Stimulated activated CD4-positive, alpha-beta T cell treated with anti-CD3 and anti-CD28 coated beads, Interleukin-4, amount 100 ng/mL, for 1 hour (primary cell): ENCODE data around the gene GPR160.

ENCODE experiments used
- DNase-seq: peaks from one replicate; pipeline ENCODE4 v3.0.0-alpha.2; 2020

GPR160 gene

DNA sequence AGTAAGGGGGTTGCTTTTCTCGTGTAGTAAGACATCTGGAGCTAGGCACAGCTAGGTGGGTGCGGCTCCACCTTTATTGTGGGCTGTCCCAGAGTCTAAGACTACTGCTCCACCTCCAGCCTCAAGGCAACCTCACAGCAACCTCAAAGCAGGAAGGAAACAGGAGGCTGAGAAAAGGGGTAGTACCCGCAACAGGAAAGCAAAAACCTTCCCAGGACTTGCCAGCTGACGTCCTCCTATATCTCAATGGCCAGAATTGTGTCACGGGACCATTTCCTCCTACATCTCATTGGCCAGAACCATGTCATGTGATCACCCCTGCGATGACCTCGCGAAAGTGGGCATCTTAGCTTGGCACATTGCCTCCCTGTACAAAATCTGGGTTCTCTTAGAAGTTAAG lies 4.3 kb upstream of the GPR160 start:
- peak; percentile 18 for DNase-seq

DNA sequence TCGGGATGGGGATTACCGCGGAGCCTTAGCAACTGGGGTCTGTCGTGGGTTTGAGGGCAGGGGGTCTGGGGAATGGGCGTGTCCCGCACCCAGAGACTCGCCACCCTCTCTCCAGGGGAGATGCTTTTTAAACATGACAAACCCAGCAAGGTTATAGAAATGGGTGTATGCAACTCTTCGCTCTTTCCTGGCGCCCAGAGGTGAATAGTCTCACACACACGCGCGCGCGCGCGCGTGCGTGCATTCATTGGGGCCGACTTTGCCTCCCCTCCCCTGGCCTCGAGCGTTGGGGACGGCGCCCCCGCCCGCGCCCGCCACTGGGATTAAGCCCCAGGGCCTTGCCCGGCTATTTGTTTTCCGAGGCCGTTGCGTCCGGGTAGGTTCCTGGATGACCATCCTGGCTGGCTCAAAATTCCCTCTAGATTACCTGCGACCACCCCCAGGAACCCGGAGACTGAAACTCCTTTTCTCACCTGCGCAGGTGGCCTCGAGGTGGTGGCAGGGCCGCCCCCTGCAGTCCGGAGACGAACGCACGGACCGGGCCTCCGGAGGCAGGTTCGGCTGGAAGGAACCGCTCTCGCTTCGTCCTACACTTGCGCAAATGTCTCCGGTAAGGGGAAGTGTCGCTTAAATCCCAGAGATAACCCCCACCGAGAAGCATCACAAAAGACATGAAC lies 777 bp downstream of the GPR160 start:
- DNase-seq, result peak; percentile 34

DNA sequence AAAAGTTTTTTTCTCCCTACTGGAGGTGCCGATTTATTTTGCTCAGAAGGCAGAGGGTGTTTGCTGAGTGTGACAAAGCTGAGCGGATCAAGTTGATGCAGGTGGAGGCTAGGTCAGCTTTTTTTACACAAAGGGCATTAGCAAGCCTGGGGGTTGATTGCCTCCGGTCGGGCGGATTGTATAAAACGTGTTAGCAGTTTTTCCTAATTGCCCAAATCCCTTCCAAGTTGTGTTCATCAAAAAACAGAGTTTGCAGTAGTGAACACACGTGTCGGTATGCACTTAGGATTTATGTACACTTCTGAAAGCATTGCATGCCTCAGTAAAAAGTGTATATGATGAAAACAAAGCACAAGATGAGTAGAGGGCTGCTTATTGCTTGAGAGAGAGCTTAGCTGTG lies 2.6 kb downstream of the GPR160 start:
- DNase-seq, result no peak

DNA sequence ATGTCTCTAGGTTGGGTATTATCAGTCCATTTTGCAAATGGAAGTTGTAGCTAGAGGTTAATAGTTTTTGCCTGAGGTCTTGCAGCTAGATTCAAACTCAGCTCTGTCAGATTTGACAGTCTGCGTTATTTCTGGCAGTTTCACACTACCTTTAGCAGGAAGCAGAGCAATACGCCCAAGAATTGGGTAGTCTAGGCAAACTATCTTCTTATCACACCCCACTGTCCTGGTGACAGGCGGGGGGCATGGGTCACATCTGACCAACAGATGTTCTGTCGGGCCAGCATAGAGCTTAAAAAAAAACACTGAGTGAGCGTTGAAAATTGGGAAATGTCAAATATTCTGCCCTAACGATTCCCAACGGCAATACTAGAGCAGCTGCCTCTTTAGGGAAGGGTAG lies 5.7 kb downstream of the GPR160 start:
- no peak for DNase-seq

DNA sequence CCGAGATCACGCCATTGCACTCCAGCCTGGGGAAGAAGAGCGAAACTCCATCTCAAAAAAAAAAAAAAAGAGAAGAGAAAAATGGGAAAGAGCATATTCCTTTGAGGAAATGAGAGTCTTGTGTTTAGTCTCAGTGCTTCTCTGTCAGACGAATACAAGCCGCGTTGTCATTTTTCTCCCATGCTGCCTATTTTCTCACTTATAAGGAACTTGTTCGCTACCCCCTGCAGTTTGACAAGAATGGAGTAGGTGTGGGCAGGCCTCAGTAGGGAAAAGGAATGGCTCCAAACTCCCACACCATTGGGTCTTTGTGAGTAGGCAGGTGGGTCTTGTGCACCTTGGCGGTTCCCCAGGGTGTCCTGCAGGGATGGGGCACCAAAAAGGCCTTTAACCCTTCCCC lies 6.5 kb downstream of the GPR160 start:
- DNase-seq, result no peak

DNA sequence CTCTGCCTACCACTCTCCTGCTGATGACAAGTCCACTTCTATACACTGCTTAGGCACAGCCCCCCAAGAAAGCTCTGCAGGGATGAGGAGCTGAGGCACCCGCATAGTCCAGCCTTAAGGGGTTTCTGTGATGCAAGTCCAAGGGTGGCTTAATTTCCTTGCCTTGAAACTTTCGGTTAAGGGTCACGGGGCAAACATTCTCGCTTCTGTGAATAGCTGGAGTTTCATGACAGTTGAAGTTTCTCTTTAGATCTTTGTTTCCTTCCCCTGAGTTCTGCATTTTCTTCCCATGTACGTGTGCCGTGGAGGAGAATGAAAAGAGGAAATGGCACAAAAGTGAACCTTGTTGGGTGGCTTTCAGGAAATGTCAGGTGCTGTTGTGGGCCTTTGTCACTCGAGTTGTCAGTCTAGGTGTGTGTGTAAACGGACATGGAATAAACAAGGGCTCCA lies 7.0 kb downstream of the GPR160 start:
- no peak for DNase-seq

DNA sequence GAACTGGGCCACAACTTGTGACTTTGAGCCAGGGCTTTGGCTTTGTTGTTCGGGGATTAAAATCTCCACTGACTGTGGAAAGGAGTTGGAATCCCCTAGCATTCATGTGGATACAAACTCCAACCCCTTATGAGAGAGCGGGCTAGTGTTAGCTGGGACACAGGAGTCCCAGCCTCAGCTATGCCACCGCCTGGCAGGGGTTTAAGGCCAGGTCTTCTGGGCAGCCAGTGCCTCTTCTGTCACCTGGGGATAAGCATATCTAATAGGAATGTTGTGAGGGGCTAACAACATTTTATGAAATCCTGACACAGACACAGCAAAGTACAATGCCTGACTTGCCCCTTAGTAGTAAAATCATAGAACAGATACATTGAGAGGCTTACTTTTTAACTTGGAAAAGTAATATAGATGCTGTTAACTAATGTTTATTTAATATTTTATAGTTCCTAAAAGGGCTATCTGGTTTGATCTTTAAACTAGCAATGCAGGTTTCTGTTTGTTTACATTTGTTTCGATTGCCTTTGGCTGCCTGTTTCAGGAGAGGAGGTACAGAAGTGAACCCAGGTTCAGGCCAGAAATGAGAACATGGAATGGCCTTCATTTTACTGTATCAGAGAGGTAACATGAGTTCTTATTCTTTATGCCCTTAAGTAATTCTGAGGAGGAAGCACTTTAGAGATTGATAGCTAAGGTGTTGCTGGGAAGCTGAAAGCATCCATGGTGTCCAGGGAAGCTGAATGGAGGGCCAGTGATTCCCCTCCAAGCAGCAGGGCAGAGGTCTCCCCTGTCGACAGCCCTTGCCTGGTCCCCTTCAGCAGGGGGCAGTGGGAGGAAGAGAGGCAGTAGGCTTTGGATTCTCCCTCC lies 8.7 kb downstream of the GPR160 start:
- no peak for DNase-seq

DNA sequence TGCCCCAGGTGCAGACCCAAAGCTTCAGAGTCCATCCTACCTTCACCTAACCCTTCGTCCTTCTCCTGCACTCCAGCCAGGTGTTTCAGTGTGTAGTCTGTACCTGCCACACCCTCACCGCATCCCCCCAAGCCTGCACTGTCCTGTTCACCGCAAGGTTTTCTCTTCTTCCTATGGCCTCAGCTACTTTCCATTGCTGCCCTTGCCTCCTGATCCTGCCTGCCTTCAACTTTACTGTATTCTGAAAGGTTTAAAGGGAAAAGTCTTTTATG lies 9.3 kb downstream of the GPR160 start:
- no peak for DNase-seq

DNA sequence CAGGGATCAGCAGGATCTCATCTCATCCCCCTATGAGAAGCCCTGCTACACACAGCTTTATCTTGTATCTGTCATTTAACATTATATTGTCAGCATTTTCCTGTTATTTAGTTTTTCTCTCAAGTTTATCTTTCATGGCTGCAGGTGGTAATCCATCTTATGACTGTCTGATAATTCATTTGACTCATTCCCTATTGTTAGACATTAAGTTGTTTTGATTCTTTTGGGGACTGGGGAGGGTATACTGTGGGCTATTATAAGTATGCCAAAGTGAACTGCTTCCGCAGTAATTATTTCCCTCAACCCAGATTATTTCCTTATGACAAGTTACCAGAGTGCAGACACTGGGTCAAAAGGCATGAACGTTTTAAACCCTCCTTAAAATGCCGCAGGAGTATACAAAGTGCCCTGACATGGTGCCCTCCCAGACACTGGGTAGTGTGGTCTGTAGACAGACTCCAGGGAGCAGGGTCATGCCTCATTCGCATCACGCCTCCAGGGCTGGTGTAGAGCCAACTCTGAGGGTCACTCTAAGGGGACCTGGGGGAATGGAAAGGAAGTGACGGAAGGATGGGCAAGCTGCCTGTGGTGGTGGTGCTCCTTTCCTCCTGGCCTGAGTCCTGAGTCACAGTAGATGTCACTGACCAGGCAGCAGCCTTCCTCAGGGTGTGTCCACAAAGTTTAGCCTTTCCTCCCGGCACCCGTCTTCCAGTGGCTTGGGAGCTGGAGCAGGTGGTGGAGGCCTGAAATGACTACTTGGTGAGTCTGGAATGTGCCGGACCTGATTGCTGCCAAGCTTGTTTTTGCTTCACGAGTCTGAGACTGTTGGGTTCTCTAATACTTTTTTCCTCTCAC lies 11.6 kb downstream of the GPR160 start:
- no peak for DNase-seq

DNA sequence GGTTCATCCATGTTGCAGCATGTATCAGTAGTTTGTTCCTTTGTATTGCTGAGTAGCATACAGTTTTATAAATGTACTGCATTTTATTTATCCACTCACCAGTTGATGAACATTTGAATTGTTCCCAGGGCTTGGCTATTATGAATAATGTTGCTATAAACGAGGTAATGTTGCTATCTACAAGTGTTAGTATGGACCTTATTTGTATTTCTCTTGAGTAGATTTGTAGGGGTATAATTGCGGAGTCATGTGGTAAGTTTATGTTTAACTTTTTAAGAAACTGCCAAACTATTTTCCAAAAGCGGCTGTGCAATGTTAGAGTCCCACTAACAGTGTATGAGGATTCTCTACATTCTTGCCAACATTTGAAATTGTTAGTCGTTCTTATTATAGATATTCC lies 13.0 kb downstream of the GPR160 start:
- no peak for DNase-seq

DNA sequence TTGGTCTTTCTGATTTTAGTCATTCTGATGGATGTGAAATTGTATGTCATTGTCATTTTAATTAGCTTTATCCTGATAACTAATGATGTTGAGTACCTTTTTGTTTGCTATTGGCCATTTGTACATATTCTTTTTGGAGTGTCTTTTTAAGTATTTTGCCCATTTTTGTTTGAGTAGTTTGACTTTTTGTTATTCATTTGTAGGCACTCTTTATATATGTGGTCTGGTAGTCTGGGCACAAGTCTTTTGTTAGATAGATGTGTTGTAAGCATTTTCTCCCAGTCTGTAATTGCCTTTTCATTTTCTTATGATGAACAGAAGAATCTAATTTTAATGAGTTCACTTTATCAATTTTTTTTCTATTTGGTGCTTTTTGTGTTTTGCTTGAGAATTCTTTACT lies 14.6 kb downstream of the GPR160 start:
- no peak for DNase-seq

DNA sequence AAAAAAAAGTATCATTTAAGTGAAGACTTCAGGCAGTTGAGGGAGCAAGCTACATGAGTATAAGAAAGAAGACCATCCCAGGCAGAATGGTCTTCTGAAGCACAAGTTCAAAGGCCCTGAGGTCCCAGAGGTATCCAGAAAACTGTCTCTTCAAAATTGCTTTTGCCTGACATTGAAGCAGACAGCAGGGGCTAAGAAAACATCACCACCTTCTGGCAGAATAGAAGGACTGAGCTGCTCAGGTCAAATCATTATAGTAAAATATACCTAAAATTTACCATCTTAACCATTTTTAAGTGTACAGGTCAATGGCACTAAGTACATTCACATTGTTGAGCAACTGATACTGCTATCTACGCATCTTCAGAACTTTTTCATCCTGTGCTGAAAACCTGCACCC lies 16.4 kb downstream of the GPR160 start:
- no peak for DNase-seq

DNA sequence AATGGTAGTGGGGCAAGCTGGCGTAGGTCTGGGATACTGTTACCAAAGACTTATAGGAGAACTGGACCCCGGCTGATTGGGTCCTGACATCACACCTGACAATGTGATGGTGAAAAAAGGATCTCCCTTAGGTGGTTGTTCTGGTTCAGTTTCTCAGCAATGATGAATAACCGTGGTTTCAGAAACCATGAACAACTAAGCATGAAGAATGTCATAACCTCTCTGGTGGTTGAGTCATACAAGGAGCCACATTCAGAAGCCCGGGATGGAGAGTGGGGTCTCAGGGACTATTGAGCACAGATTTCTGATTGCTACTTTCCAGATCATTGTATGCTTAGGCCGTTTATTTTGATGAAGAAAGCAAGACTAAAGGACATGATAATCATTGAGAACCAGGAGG lies 17.4 kb downstream of the GPR160 start:
- DNase-seq, result no peak

DNA sequence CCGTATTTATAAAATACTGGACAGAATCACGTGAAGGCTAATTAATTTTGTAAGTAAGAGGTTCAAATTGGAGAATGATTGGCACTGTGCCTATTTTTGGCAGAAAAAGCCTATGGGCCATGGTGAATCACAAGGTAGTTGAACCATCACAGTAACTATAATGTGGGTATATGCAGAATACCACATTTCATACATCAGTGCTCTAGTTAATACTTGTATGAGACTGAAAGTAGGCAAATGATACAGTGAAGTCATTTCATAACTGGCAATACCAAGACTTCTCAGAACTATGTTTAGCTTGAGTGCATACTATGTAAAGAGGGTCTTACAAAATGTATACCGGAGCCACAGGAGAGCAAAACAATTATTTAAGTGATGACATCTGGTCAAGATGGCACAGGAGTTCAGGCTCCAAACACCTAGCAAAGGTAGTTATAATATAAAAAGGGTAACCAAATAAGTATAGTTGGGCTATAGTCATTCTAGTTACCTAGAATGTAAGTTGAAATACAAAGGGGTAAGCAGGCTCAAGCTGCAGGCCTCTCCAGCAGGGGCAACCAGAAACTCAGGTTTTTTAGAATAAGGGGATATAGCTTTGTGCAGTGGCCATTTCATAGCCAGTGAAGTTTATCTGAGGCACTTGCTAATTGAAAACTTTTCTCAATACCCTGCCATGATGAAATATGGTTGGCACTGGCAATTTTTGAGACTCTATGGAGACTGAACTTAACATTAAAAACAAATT lies 19.1 kb downstream of the GPR160 start:
- no peak for DNase-seq

DNA sequence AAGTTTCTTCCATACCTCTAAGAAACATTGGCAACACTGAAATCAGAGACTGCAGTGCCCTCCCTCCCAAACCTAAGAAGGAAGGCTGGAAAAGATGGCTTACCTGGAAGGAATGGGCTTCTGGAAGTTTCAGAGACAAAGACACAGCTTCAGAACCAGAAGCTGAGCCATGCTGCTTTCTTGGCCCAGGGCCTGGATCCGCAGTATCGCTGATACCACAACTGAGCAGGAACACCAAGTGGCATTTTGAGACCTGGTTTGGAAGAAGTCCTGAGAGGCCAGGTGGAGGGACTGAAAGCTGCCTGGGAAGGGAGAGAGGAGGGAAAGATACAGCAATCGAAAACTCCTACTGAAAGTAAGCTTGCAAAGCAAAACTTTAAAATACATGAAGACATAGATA lies 19.8 kb downstream of the GPR160 start:
- DNase-seq, result no peak

DNA sequence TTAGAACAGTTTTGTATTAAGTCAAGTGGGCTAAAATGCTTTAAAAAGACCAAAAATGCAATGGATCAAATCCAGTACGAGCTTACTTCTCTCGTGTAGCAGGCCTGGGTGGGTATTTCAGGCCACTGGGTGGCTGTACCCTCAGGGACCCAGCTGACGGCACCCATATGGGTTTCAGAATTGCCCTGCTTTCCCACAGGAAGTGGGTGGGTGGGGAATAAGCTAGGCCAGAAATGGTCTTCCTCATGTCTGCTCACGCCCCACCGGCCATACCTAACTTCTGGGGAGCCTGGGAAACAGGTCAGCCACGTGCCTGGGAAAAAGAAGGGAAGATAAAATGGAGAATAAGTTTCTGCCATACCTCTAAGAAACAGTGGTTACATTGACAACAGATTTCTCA lies 20.3 kb downstream of the GPR160 start:
- DNase-seq, result no peak

DNA sequence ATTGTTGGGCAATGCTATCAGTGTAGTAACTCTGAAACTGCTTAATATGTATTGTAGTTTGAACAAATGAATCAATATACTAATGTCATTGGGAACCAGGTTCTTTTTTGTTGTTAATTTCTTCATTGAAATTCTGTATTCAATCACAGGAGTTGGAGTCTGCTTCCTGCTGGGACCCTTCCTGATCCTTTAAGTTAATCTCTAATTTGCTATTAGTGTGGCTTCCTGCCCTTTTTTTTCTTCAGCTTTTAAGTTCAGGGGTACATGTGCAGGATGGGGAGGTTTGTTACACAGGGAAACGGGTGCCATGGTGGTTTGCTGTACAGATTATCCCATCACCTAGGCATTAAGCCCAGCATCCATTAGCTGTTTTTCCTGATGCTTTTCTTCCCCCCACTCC lies 21.7 kb downstream of the GPR160 start:
- DNase-seq, result no peak

DNA sequence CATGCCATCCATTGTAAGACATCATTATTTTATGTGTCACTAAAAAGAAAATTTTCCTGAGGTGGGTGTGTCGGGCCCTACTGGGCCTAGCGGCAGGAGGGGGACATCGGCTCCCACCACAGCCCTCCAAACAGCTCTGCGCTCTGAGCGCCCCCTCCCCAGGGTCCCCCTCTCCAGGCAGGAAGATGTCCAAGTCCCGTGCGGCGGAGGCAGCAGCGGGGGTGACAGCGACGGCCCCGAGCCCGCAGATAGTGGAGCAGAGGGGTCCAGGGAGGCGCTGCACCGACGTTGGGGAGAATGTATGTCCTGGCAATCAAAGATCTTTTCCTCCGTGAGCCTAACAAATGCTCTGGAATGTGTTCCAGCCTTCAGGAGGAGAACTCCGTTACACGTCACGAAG lies 24.3 kb downstream of the GPR160 start:
- no peak for DNase-seq

DNA sequence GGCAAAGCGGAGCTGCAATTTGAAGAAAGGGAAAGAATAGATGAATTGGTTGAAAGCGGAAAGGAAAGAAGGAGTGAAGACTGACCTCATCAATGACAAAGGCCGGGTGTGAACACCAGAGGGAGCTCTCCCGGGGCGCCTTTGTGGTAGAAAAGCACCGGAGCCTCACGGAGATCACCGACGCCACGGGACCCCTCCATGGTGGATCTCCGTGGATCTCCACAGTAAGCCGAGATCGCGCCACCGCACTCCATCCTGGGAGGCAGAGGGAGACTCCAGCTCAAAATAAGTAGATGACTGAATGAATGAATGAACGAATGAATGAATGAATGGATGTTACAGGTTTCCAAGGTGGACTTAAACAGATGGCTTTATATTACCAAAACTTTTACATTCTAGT lies 25.0 kb downstream of the GPR160 start:
- no peak for DNase-seq

DNA sequence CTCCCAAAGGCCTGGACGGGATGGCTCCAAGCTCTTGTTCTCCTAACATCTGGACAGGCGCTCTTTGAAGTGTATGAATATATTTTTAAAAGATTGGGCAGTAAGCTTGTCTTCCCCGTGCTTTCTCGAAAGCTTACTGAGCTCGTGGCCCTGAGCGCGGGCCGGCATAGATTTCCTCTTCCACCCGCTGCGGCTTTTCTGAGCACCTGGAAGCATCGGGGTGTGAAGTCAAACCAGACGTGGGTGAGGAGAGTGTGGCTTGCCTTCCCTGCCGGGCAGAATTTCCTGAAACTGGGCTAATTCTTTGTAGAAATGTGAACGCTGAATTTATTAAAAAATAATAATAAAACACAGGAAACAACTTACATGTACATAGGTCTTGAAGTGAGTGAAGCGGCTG lies 25.9 kb downstream of the GPR160 start:
- no peak for DNase-seq

DNA sequence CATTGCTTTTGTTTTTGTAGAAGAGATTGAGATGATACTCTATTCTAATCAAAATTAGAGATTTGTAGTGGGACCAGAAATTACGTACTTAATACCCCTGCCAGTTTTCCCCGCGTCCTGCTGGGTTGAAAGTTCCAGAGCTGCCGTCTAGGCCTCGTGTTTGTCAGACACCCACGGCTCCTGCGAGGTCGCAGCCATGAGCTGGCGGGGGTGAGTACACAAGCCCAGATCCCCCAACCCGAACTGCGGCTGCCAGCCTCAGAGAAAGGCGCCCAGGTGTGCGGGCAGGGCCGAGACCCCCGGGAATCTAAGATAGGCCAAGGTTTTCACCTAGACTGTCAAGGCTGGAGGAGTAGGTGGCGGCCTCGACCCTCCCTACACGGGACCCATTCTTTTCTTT lies 26.3 kb downstream of the GPR160 start:
- no peak for DNase-seq

DNA sequence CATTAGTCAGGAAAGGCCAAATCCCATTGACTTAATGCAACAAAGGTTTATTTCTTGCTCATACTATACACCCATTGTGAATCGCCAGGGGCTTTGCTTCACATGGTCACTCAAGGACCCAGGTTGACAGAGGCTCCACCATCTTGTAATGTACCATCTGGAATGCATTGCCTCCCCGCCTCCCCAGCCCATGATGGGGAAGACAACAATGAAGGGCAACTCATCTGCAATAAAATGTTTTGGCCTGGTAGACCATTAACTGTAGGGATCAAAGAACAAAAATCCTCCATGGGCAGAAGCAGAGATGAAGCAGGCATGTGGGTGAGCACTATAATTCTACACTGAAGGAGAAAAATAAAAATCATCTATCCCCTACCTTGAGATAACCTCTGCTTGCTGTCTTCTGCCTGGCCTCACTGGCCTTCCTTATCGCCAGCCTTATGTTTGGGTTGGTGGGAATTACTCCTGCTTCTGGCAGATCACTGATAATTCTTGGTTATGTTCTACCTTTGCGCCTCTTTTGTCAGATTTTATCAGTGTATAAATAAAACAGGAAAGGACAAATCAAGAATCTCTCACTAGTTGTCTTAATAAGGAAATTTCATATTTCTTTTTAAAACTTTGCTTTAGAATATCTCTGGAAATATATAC lies 37.8 kb downstream of the GPR160 start:
- DNase-seq, result no peak
